ENCODE data around the gene LRP1B.
"Not testable (repeated sequence)": the region's sequence is repeated elsewhere in the genome, so short reads cannot be mapped to it uniquely, and the experiment has no call there.

Gene LRP1B

GRCh38 chr2:141871913-141872634, 258.7 kb downstream of the LRP1B start:
- no peaks in the 10 kb centered on the region for H3K9me3 ChIP-seq
- no peak overlapping the region for H3K4me2 ChIP-seq
- H3K27ac ChIP-seq, result no peak overlapping the region
- no peak for TF ChIP-seq Cebpa-rat (IDR thresholded peaks at IDR 0.05)
- H3K4me3 ChIP-seq, result no peak overlapping the region
- H3K4me1 ChIP-seq, result no peaks in the 10 kb centered on the region
- no peaks in the 10 kb centered on the region for H3K36me3 ChIP-seq
- no peaks in the 10 kb centered on the region for H4K20me1 ChIP-seq
- no peaks in the 10 kb centered on the region for H3K27me3 ChIP-seq
- no peak overlapping the region for H3K9ac ChIP-seq

GRCh38 chr2:141869572-141869971, 261.2 kb downstream of the LRP1B start:
- no peaks in the 10 kb centered on the region for H3K27me3 ChIP-seq
- no peaks in the 10 kb centered on the region for H3K9me3 ChIP-seq
- TF ChIP-seq Cebpa-rat (IDR thresholded peaks at IDR 0.05), result no peak
- H3K27ac ChIP-seq, result no peak overlapping the region
- no peak overlapping the region for H3K4me3 ChIP-seq
- no peak overlapping the region for H3K9ac ChIP-seq
- no peak overlapping the region for H3K4me2 ChIP-seq
- H3K4me1 ChIP-seq, result no peaks in the 10 kb centered on the region
- H4K20me1 ChIP-seq, result no peaks in the 10 kb centered on the region
- no peaks in the 10 kb centered on the region for H3K36me3 ChIP-seq

GRCh38 chr2:141863964-141864363, 266.9 kb downstream of the LRP1B start:
- no peak overlapping the region for H3K9ac ChIP-seq
- H3K27me3 ChIP-seq, result no peaks in the 10 kb centered on the region
- H3K27ac ChIP-seq, result no peak overlapping the region
- no peaks in the 10 kb centered on the region for H3K9me3 ChIP-seq
- H3K4me3 ChIP-seq, result no peak overlapping the region
- no peaks in the 10 kb centered on the region for H3K4me1 ChIP-seq
- no peak overlapping the region for H3K4me2 ChIP-seq
- no peaks in the 10 kb centered on the region for H3K36me3 ChIP-seq
- TF ChIP-seq Cebpa-rat (IDR thresholded peaks at IDR 0.05), result no peak
- no peaks in the 10 kb centered on the region for H4K20me1 ChIP-seq

GRCh38 chr2:141856215-141856919, 274.4 kb downstream of the LRP1B start:
- Histone ChIP-seq H3K27ac (no peak overlapping the region), H3K27me3 (no peaks in the 10 kb centered on the region), H3K9ac (no peak overlapping the region), H3K9me3 (no peaks in the 10 kb centered on the region), H3K4me2 (no peak overlapping the region), H3K4me1 (no peaks in the 10 kb centered on the region), H3K4me3 (no peak overlapping the region), H4K20me1 (no peaks in the 10 kb centered on the region), H3K36me3 (no peaks in the 10 kb centered on the region)
- TF ChIP-seq Cebpa-rat (IDR thresholded peaks at IDR 0.05), result no peak

GRCh38 chr2:141848191-141848590, 282.6 kb downstream of the LRP1B start:
- Histone ChIP-seq H3K4me1 (no peaks in the 10 kb centered on the region), H3K4me2 (no peak overlapping the region), H3K36me3 (no peaks in the 10 kb centered on the region), H3K9ac (no peak overlapping the region), H3K4me3 (no peak overlapping the region), H3K9me3 (no peaks in the 10 kb centered on the region), H4K20me1 (no peaks in the 10 kb centered on the region), H3K27me3 (no peaks in the 10 kb centered on the region), H3K27ac (no peak overlapping the region)
- TF ChIP-seq Cebpa-rat (IDR thresholded peaks at IDR 0.05), result no peak

- H3K9me3 ChIP-seq, result no peaks in the 10 kb centered on the region
- TF ChIP-seq Cebpa-rat (IDR thresholded peaks at IDR 0.05), result no peak
Observed at GRCh38 chr2:141844231-141844630, 286.6 kb downstream of the LRP1B start.

GRCh38 chr2:141835103-141835502, 295.7 kb downstream of the LRP1B start:
- no peak overlapping the region for H3K27ac ChIP-seq
- no peak overlapping the region for H3K4me3 ChIP-seq
- no peaks in the 10 kb centered on the region for H3K27me3 ChIP-seq
- no peak overlapping the region for H3K4me2 ChIP-seq
- no peaks in the 10 kb centered on the region for H4K20me1 ChIP-seq
- no peak overlapping the region for H3K9ac ChIP-seq
- no peaks in the 10 kb centered on the region for H3K9me3 ChIP-seq
- no peak for TF ChIP-seq Cebpa-rat (IDR thresholded peaks at IDR 0.05)
- H3K4me1 ChIP-seq, result no peaks in the 10 kb centered on the region
- no peaks in the 10 kb centered on the region for H3K36me3 ChIP-seq

More at GRCh38 chr2:141844231-141844630, 286.6 kb downstream of the LRP1B start:
- H3K4me3 ChIP-seq, result no peak overlapping the region
- no peaks in the 10 kb centered on the region for H4K20me1 ChIP-seq
- H3K4me1 ChIP-seq, result no peaks in the 10 kb centered on the region
- no peak overlapping the region for H3K9ac ChIP-seq
- H3K27me3 ChIP-seq, result no peaks in the 10 kb centered on the region
- no peak overlapping the region for H3K4me2 ChIP-seq
- H3K27ac ChIP-seq, result no peak overlapping the region
- H3K36me3 ChIP-seq, result no peaks in the 10 kb centered on the region

- TF ChIP-seq Cebpa-rat (IDR thresholded peaks at IDR 0.05), result no peak
- Histone ChIP-seq H3K27me3 (no peaks in the 10 kb centered on the region), H3K9me3 (no peaks in the 10 kb centered on the region), H3K4me2 (no peak overlapping the region), H3K9ac (no peak overlapping the region), H3K4me1 (no peaks in the 10 kb centered on the region), H3K4me3 (no peak overlapping the region), H4K20me1 (no peaks in the 10 kb centered on the region), H3K36me3 (no peaks in the 10 kb centered on the region), H3K27ac (no peak overlapping the region)
Observed at GRCh38 chr2:141828761-141829160, 302.1 kb downstream of the LRP1B start.

GRCh38 chr2:141824790-141825189, 306.0 kb downstream of the LRP1B start:
- no peak for TF ChIP-seq Cebpa-rat (IDR thresholded peaks at IDR 0.05)

GRCh38 chr2:141820893-141821292, 309.9 kb downstream of the LRP1B start:
- no peak for TF ChIP-seq Cebpa-rat (IDR thresholded peaks at IDR 0.05)
- no peak overlapping the region for H3K4me2 ChIP-seq
- H3K36me3 ChIP-seq, result no peaks in the 10 kb centered on the region
- no peaks in the 10 kb centered on the region for H4K20me1 ChIP-seq
- no peak overlapping the region for H3K9ac ChIP-seq
- H3K4me3 ChIP-seq, result no peak overlapping the region
- H3K27me3 ChIP-seq, result no peaks in the 10 kb centered on the region
- no peaks in the 10 kb centered on the region for H3K9me3 ChIP-seq
- no peaks in the 10 kb centered on the region for H3K4me1 ChIP-seq
- no peak overlapping the region for H3K27ac ChIP-seq

More at GRCh38 chr2:141824790-141825189, 306.0 kb downstream of the LRP1B start:
- Histone ChIP-seq H3K9ac (no peak overlapping the region), H3K36me3 (no peaks in the 10 kb centered on the region), H3K4me2 (no peak overlapping the region), H4K20me1 (no peaks in the 10 kb centered on the region), H3K4me3 (no peak overlapping the region), H3K9me3 (no peaks in the 10 kb centered on the region), H3K4me1 (no peaks in the 10 kb centered on the region), H3K27me3 (no peaks in the 10 kb centered on the region), H3K27ac (no peak overlapping the region)

GRCh38 chr2:141815320-141815719, 315.5 kb downstream of the LRP1B start:
- not testable (repeated sequence) for H3K36me3 ChIP-seq, H3K4me1 ChIP-seq, H3K4me2 ChIP-seq, H3K27me3 ChIP-seq, H3K4me3 ChIP-seq, H3K27ac ChIP-seq, H3K9ac ChIP-seq, H4K20me1 ChIP-seq
- H3K9me3 ChIP-seq, result peaks cover 17% of the 10 kb centered on the region
